NCI-H345 treated with DMSO at 0.1 percent for 48 hours (cell line): ENCODE measurements around the gene ANO2.
"Not testable (repeated sequence)": the region's sequence is repeated elsewhere in the genome, so short reads cannot be mapped to it uniquely, and the experiment has no call there.

Experiments
- DNase-seq: peaks from one replicate; lab custom pipeline; 2025; ENCODE audit not compliant: unreplicated experiment; lab: John Stamatoyannopoulos, UW

Gene ANO2

GRCh38 chr12:5830111-5830510 lies 114.9 kb downstream of the ANO2 start:
- DNase-seq, result no peak

GRCh38 chr12:5827591-5827990 lies 117.5 kb downstream of the ANO2 start:
- no peak for DNase-seq

- DNase-seq, result not testable (repeated sequence)
These were observed 119.3 kb downstream of the ANO2 start for GRCh38 chr12:5825761-5826160.

GRCh38 chr12:5818877-5819276 lies 126.2 kb downstream of the ANO2 start:
- DNase-seq, result not testable (repeated sequence)

- no peak for DNase-seq
These were observed 127.8 kb downstream of the ANO2 start for GRCh38 chr12:5817246-5817645.

- no peak for DNase-seq
These were observed 135.5 kb downstream of the ANO2 start for GRCh38 chr12:5809586-5809985.

GRCh38 chr12:5808981-5809380 lies 136.1 kb downstream of the ANO2 start:
- no peak for DNase-seq

GRCh38 chr12:5807514-5808219 lies 137.4 kb downstream of the ANO2 start:
- no peak for DNase-seq

- no peak for DNase-seq
These were observed 138.0 kb downstream of the ANO2 start for GRCh38 chr12:5807090-5807414.

- DNase-seq, result no peak
These were observed 138.5 kb downstream of the ANO2 start for GRCh38 chr12:5806371-5807089.

GRCh38 chr12:5803532-5803931 lies 141.5 kb downstream of the ANO2 start:
- no peak for DNase-seq

- no peak for DNase-seq
These were observed 146.6 kb downstream of the ANO2 start for GRCh38 chr12:5798242-5799015.

- no peak for DNase-seq
These were observed 147.4 kb downstream of the ANO2 start for GRCh38 chr12:5797661-5798060.

- no peak for DNase-seq
These were observed 148.2 kb downstream of the ANO2 start for GRCh38 chr12:5796959-5797225.

- DNase-seq, result peak; percentile 4
These were observed 148.7 kb downstream of the ANO2 start for GRCh38 chr12:5796171-5796958.

GRCh38 chr12:5794156-5794555 lies 150.9 kb downstream of the ANO2 start:
- no peak for DNase-seq

- DNase-seq, result no peak
These were observed 152.7 kb downstream of the ANO2 start for GRCh38 chr12:5792343-5792742.

GRCh38 chr12:5789469-5789968 lies 155.5 kb downstream of the ANO2 start:
- DNase-seq, result no peak

- DNase-seq, result no peak
These were observed 157.2 kb downstream of the ANO2 start for GRCh38 chr12:5787828-5788227.

- no peak for DNase-seq
These were observed 159.5 kb downstream of the ANO2 start for GRCh38 chr12:5785601-5786000.

GRCh38 chr12:5784462-5785130 lies 160.5 kb downstream of the ANO2 start:
- no peak for DNase-seq
